HG02642 (cell line): ENCODE measurements around the gene TPGS2.

Experiments
- ATAC-seq: cut with Tn5 transposase; IDR thresholded peaks from one replicate; pipeline ENCODE4 v1.9.1; 2021; ENCODE audit warnings: mild to moderate bottlenecking; ENCODE audit not compliant: unreplicated experiment, poor library complexity

Gene TPGS2

DNA sequence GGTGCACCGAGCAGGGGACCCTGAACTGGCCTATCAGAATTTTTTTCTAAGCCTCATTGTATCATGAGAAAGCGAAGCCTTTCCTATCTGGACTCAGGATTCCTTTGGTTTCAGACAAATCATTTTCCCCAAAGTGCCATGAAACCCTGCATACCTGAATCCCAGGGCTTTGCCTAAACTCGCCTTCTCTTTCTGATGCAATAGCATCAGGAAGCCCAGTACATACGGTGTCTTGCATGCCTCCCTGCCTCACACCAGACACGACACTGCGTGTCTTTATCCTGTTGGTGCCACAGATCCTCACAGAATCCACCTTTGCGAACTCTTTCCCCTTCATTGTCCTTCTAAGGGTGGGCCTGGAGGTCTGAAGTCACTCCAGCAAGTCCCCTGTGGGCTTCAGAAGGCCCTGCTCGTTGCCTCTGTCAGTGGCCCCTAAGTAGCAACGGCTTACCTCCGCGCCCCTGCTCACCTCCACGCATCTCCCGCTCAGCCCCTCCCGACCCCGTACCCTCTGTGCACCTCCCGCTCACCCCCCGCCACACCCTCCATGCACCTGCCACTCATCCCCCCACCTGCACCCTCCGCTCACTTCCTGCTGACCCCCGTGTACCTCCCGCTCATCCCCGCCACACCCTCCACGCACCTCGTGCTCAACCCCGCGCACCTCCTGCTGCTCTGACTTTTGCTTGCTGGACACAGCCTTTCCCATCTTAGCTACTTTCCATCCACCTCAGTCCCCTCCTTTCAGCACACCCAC, 83.4 kb downstream of the TPGS2 start:
- ATAC-seq = no peak

DNA sequence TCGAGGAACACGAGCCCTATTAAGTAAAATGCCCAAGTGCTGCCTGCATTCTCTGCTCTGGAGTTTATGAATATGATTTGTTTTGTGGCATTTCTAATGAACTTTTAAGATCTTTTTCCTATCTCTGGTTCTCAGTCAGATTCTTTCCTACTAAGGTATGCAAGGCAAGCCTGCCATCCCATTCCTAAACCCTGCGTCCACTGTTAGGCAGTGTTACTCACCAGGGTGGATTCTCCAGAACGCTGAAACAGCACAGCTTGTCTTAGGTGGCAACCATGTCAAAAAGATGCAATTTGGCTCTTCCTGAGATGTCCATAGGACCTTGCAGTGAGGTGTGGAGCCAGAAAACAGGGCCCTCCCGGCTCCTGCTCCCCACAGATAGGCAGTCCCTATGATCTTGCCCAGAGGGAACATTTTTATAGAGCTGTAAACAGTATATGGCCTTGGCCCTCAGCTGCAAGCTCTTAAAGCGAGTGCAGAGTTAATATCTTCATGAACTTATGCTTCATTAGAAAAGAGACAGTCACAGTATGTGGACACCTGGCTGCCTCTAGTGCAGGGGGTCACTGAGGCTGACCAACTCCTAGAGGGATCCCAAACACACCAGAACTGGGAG, 84.4 kb downstream of the TPGS2 start:
- ATAC-seq = no peak
